IPS DF 6.9 (cell line): ENCODE results near the gene FERMT3.

ENCODE experiments used
- DNase-seq: peaks from one replicate; pipeline ENCODE4 v3.0.0-alpha.2; 2013; ENCODE audit warnings: low read depth, low spot score
- H3K27ac ChIP-seq: one replicate; pipeline ENCODE4 v1.5.1; 2013; ENCODE audit warnings: low read length, control low read depth
- H3K27me3 ChIP-seq: 2 replicates; pipeline ENCODE4 v1.6.1; 2013; ENCODE audit warnings: mild to moderate bottlenecking, low read length; ENCODE audit not compliant: control insufficient read depth, insufficient read depth
- H3K36me3 ChIP-seq: 2 replicates; pipeline ENCODE4 v1.6.1; 2013; ENCODE audit warnings: low read length; ENCODE audit not compliant: control insufficient read depth, insufficient read depth
- H3K4me1 ChIP-seq: 2 replicates; pipeline ENCODE4 v1.6.1; 2013; ENCODE audit warnings: low read length; ENCODE audit not compliant: control insufficient read depth, insufficient read depth
- H3K4me3 ChIP-seq: 2 replicates; pipeline ENCODE4 v1.5.1; 2013; ENCODE audit warnings: mild to moderate bottlenecking, low read length
- H3K9me3 ChIP-seq: 2 replicates; pipeline ENCODE4 v1.6.1; 2013; ENCODE audit warnings: low read length, inconsistent platforms; ENCODE audit not compliant: control insufficient read depth, insufficient read depth
- WGBS: extraction: QIAGEN DNeasy Blood & Tissue Kit; methylation state at CpG from one replicate; pipeline ENCODE4 v1.1.7; 2013; ENCODE audit warnings: mixed read lengths, missing lambda C conversion rate; ENCODE audit not compliant: insufficient read length, insufficient coverage; 5-methylcytosine and 5-hydroxymethylcytosine counted together

The FERMT3 gene

GRCh38 chr11:64249563-64250414, 43.3 kb downstream of the FERMT3 start:
- H3K4me1 ChIP-seq: peaks cover 20% of the 10 kb centered on the region
- no peaks in the 10 kb centered on the region for H3K27me3 ChIP-seq
- no CpG with 5 or more reads among the region's 8 CpGs for WGBS
- peaks cover 9% of the 10 kb centered on the region for H3K36me3 ChIP-seq
- H3K27ac ChIP-seq: peak overlapping the region; percentile 36
- no peak overlapping the region for H3K4me3 ChIP-seq
- no peak for DNase-seq
- H3K9me3 ChIP-seq: no peaks in the 10 kb centered on the region

GRCh38 chr11:64250415-64251015, 44.0 kb downstream of the FERMT3 start:
- DNase-seq: no peak
- no CpG with 5 or more reads among the region's 13 CpGs for WGBS
- peak overlapping the region; percentile 50; the same call in 1 of the 2 replicates for H3K4me3 ChIP-seq

GRCh38 chr11:64251016-64251752, 44.7 kb downstream of the FERMT3 start, which contains the start of gene PLCB3:
Gene PLCB3 (plus strand): TSS chr11:64251530. CDS start chr11:64251650, 120 bp downstream.
- Histone ChIP-seq H3K4me1 (peaks cover 17% of the 10 kb centered on the region), H3K4me3 (peak within 1 kb of the TSS; percentile 84; the same call in 1 of the 2 replicates), H3K36me3 (peaks cover 19% of the 10 kb centered on the region), H3K27me3 (no peaks in the 10 kb centered on the region), H3K9me3 (no peaks in the 10 kb centered on the region), H3K27ac (no peak within 1 kb of the TSS)
- no peak for DNase-seq
- WGBS: no CpG with 5 or more reads among the region's 75 CpGs

More at GRCh38 chr11:64250415-64251015, 44.0 kb downstream of the FERMT3 start:
- Histone ChIP-seq H3K36me3 (peaks cover 12% of the 10 kb centered on the region), H3K27ac (no peak overlapping the region), H3K4me1 (peaks cover 17% of the 10 kb centered on the region), H3K9me3 (no peaks in the 10 kb centered on the region), H3K27me3 (no peaks in the 10 kb centered on the region)

- no peak for DNase-seq
- H3K27ac ChIP-seq: no peak overlapping the region
Observed at GRCh38 chr11:64251753-64252002, 45.2 kb downstream of the FERMT3 start.

GRCh38 chr11:64252003-64252872, 45.7 kb downstream of the FERMT3 start:
- no peak for DNase-seq
- peaks cover 25% of the 10 kb centered on the region for H3K36me3 ChIP-seq
- no peak overlapping the region for H3K27ac ChIP-seq
- no CpG with 5 or more reads among the region's 23 CpGs for WGBS
- no peaks in the 10 kb centered on the region for H3K9me3 ChIP-seq
- peaks cover 17% of the 10 kb centered on the region for H3K4me1 ChIP-seq
- H3K27me3 ChIP-seq: no peaks in the 10 kb centered on the region
- H3K4me3 ChIP-seq: peak overlapping the region; percentile 84; the same call in 1 of the 2 replicates

More at GRCh38 chr11:64251753-64252002, 45.2 kb downstream of the FERMT3 start:
- peak overlapping the region; percentile 84; the same call in 1 of the 2 replicates for H3K4me3 ChIP-seq
- H3K27me3 ChIP-seq: no peaks in the 10 kb centered on the region
- no peaks in the 10 kb centered on the region for H3K9me3 ChIP-seq
- H3K4me1 ChIP-seq: peaks cover 17% of the 10 kb centered on the region
- WGBS: no CpG with 5 or more reads among the region's 18 CpGs
- peaks cover 24% of the 10 kb centered on the region for H3K36me3 ChIP-seq

- Histone ChIP-seq H3K4me3 (no peak overlapping the region), H3K27ac (no peak overlapping the region), H3K36me3 (peaks cover 25% of the 10 kb centered on the region), H3K4me1 (peaks cover 15% of the 10 kb centered on the region), H3K9me3 (no peaks in the 10 kb centered on the region), H3K27me3 (no peaks in the 10 kb centered on the region)
- DNase-seq: no peak
- no CpG with 5 or more reads among the region's 8 CpGs for WGBS
Observed at GRCh38 chr11:64253043-64253442, 46.5 kb downstream of the FERMT3 start.

GRCh38 chr11:64253481-64253880, 47.0 kb downstream of the FERMT3 start:
- H3K4me3 ChIP-seq: no peak overlapping the region
- no peaks in the 10 kb centered on the region for H3K27me3 ChIP-seq
- no peak for DNase-seq
- H3K27ac ChIP-seq: no peak overlapping the region
- H3K4me1 ChIP-seq: peaks cover 14% of the 10 kb centered on the region
- H3K36me3 ChIP-seq: peaks cover 28% of the 10 kb centered on the region
- no peaks in the 10 kb centered on the region for H3K9me3 ChIP-seq
- no CpG with 5 or more reads among the region's 5 CpGs for WGBS

- Histone ChIP-seq H3K27me3 (no peaks in the 10 kb centered on the region), H3K4me3 (no peak overlapping the region; the same call in 1 of the 2 replicates), H3K36me3 (peaks cover 36% of the 10 kb centered on the region), H3K4me1 (peaks cover 8% of the 10 kb centered on the region; the same call in 1 of the 2 replicates), H3K27ac (no peak overlapping the region), H3K9me3 (no peaks in the 10 kb centered on the region)
- no CpG with 5 or more reads among the region's 7 CpGs for WGBS
- DNase-seq: no peak
Observed at GRCh38 chr11:64254326-64254725, 47.8 kb downstream of the FERMT3 start.

GRCh38 chr11:64255135-64256128, 48.9 kb downstream of the FERMT3 start:
- no peak overlapping the region for H3K4me3 ChIP-seq
- peaks cover 46% of the 10 kb centered on the region for H3K36me3 ChIP-seq
- no peak overlapping the region for H3K27ac ChIP-seq
- no peaks in the 10 kb centered on the region for H3K9me3 ChIP-seq
- no peaks in the 10 kb centered on the region for H3K27me3 ChIP-seq
- 0 out of 2 replicates have a peak, but pooled peaks cover 4% of the 10 kb centered on the region for H3K4me1 ChIP-seq
- no CpG with 5 or more reads among the region's 35 CpGs for WGBS
- DNase-seq: no peak
